HCT116 (cell line): ENCODE measurements around the gene CELF1. TPM values are rescaled to one million over a fixed set of nuclear protein-coding genes. Genes with fewer than 3 reads are reported as not detected.

ENCODE experiments used
- ATAC-seq: fragments of 200-7000 bp; cut with Tn5 transposase; 2 replicates; pipeline ENCODE4 v1.9.1; 2020; ENCODE audit warnings: mild to moderate bottlenecking, moderate library complexity
- BruUV-seq: library from RNA; stranded (reverse); fragments of 400-500 nt; replicated peaks from 2 replicates; lab custom pipeline; 2021; lab: Mats Ljungman, UMichigan
- CTCF ChIA-PET: fragments of 300-600 bp; sonication (Branson Sonifier 250); formaldehyde crosslinking; loops from one replicate; lab custom pipeline; 2021; ENCODE audit warnings: antibody characterized with exemption; lab: Charles Lee
- POLR2A ChIA-PET: fragments of 300-600, 350-600 bp; sonication (Branson Sonifier 250); formaldehyde crosslinking; loops from one replicate; lab custom pipeline; 2021; ENCODE audit warnings: antibody characterized with exemption; lab: Charles Lee
- RAD21 ChIA-PET, 2 experiments: fragments of 300-600 bp; sonication (Branson Sonifier 250); formaldehyde crosslinking; loops; one replicate each; lab custom pipeline; 2023; ENCODE audit warnings: low total read pairs in 2 of 2; ENCODE audit not compliant: uncharacterized antibody in 2 of 2, unreplicated experiment in 2 of 2, low non-redundant PET in 1 of 2; lab: Charles Lee
- DNase-seq: peaks from one replicate; pipeline ENCODE4 v3.0.0-alpha.2; 2010; ENCODE audit warnings: low read depth, low spot score
- H2AFZ ChIP-seq: fragments of 200-600 bp; shearing (Covaris generic), sonication (generic); 2 replicates; pipeline ENCODE4 v1.6.1; 2017; ENCODE audit warnings: low read depth, mixed run types, mixed read lengths, antibody characterized with exemption, low read length; ENCODE audit not compliant: poor library complexity, severe bottlenecking
- H3K27ac ChIP-seq: 2 replicates; pipeline ENCODE4 v1.5.1; 2012; ENCODE audit warnings: low read depth, low read length
- H3K27me3 ChIP-seq: fragments of 200-600 bp; sonication (generic); 2 replicates; pipeline ENCODE4 v1.6.1; 2016; ENCODE audit warnings: mixed run types, low read length, mixed read lengths; ENCODE audit not compliant: insufficient read depth
- H3K36me3 ChIP-seq, 2 experiments: fragments of 200-500 bp in 1 of 2; fragments of 200-600 bp in 1 of 2; sonication (Bioruptor generic) in 1 of 2; sonication (generic) in 1 of 2; 2 replicates each; pipeline versions ENCODE4 v1.5.1 to v1.6.1; 2014 to 2016; ENCODE audit warnings: low read length in 2 of 2, inconsistent platforms in 1 of 2, mixed read lengths in 1 of 2, mixed run types in 1 of 2; ENCODE audit not compliant: insufficient read depth in 2 of 2, control insufficient read depth in 1 of 2
- H3K4me1 ChIP-seq, 2 experiments: fragments of 200-600 bp in 1 of 2; sonication (generic) in 1 of 2; 2 replicates each; pipeline versions ENCODE4 v1.5.1 to v1.6.1; 2012 to 2017; ENCODE audit warnings: low read length in 2 of 2, inconsistent platforms in 1 of 2, mild to moderate bottlenecking in 1 of 2, mixed read lengths in 1 of 2, mixed run types in 1 of 2, moderate library complexity in 1 of 2; ENCODE audit not compliant: insufficient read depth in 2 of 2, control insufficient read depth in 1 of 2
- H3K4me2 ChIP-seq: fragments of 200-600 bp; sonication (generic); 2 replicates; pipeline ENCODE4 v1.6.1; 2017; ENCODE audit warnings: mixed run types, low read length, mixed read lengths
- H3K4me3 ChIP-seq, 2 experiments: fragments of 200-600 bp in 1 of 2; sonication (generic) in 1 of 2; replicated peaks in 1 of 2; 2 replicates each; pipeline ENCODE4 v1.5.1; 2011 to 2016; ENCODE audit warnings: low read length in 2 of 2, control low read depth in 1 of 2, low read depth in 1 of 2, mild to moderate bottlenecking in 1 of 2, mixed read lengths in 1 of 2, mixed run types in 1 of 2
- H3K79me2 ChIP-seq: fragments of 200-600 bp; sonication (generic); 2 replicates; pipeline ENCODE4 v1.6.1; 2017; ENCODE audit warnings: mild to moderate bottlenecking, mixed run types, low read length, moderate library complexity, mixed read lengths; ENCODE audit not compliant: insufficient read depth
- H3K9ac ChIP-seq: fragments of 200-600 bp; sonication (generic); 2 replicates; pipeline ENCODE4 v1.6.1; 2016; ENCODE audit warnings: low read length, mixed read lengths
- H3K9me2 ChIP-seq: fragments of 200-600 bp; sonication (generic), shearing (Covaris generic); 2 replicates; pipeline ENCODE4 v1.6.1; 2017; ENCODE audit warnings: mixed run types, mild to moderate bottlenecking, moderate library complexity; ENCODE audit not compliant: insufficient read depth
- H3K9me3 ChIP-seq, 2 experiments: fragments of 200-500 bp in 1 of 2; fragments of 200-600 bp in 1 of 2; sonication (Bioruptor generic) in 1 of 2; sonication (generic) in 1 of 2; 2 replicates each; pipeline ENCODE4 v1.6.1; 2014 to 2017; ENCODE audit warnings: low read length in 2 of 2, mixed read lengths in 2 of 2, inconsistent platforms in 1 of 2, low read depth in 1 of 2, mild to moderate bottlenecking in 1 of 2, mixed run types in 1 of 2, moderate library complexity in 1 of 2; ENCODE audit not compliant: control insufficient read depth in 1 of 2, insufficient read depth in 1 of 2
- H4K20me1 ChIP-seq: fragments of 200-600 bp; sonication (generic), shearing (Covaris generic); 2 replicates; pipeline ENCODE4 v1.6.1; 2017; ENCODE audit warnings: mixed run types, mild to moderate bottlenecking, moderate library complexity; ENCODE audit not compliant: insufficient read depth
- CEBPB ChIP-seq: IDR thresholded peaks from 2 replicates; pipeline ENCODE4 v1.6.1; 2012; ENCODE audit warnings: low read depth
- EGR1 ChIP-seq: IDR thresholded peaks from 2 replicates; pipeline ENCODE4 v1.6.1; 2012; ENCODE audit warnings: low read depth
- EZH2phosphoT487 ChIP-seq: fragments of 200-600 bp; IDR thresholded peaks from 2 replicates; pipeline ENCODE4 v1.6.1; 2018; ENCODE audit warnings: antibody characterized with exemption, borderline replicate concordance
- FOSL1 ChIP-seq: IDR thresholded peaks from 2 replicates; pipeline ENCODE4 v1.6.1; 2012; ENCODE audit warnings: low read depth
- POLR2A ChIP-seq: IDR thresholded peaks from 2 replicates; pipeline ENCODE4 v1.7.0; 2011; ENCODE audit warnings: borderline replicate concordance; ENCODE audit not compliant: insufficient read depth, insufficient read length; ENCODE audit errors: extremely low read depth
- POLR2AphosphoS5 ChIP-seq: IDR thresholded peaks from 2 replicates; pipeline ENCODE4 v1.6.1; 2011; ENCODE audit warnings: mild to moderate bottlenecking, low read depth, low read length, moderate library complexity
- RAD21 ChIP-seq: IDR thresholded peaks from 2 replicates; pipeline ENCODE4 v1.6.1; 2012; ENCODE audit warnings: low read depth, mild to moderate bottlenecking
- SIN3A ChIP-seq: IDR thresholded peaks from 2 replicates; pipeline ENCODE4 v1.6.1; 2012; ENCODE audit warnings: low read depth
- SP1 ChIP-seq: IDR thresholded peaks from 2 replicates; pipeline ENCODE4 v1.6.1; 2012; ENCODE audit warnings: low read depth
- SRF ChIP-seq: IDR thresholded peaks from 2 replicates; pipeline ENCODE4 v1.6.1; 2012; ENCODE audit warnings: low read depth
- YY1 ChIP-seq: IDR thresholded peaks from 2 replicates; pipeline ENCODE4 v1.6.1; 2011; ENCODE audit warnings: low read length, low read depth, moderate library complexity, mild to moderate bottlenecking; ENCODE audit not compliant: insufficient replicate concordance; ENCODE audit errors: extremely low read depth
- ZFX ChIP-seq: fragments of 450-650 bp; IDR thresholded peaks from 2 replicates; pipeline ENCODE4 v1.6.1; 2017
- ZNF274 ChIP-seq: fragments of 200-500 bp; sonication (Bioruptor generic); IDR thresholded peaks from 2 replicates; pipeline ENCODE4 v1.6.1; 2014; ENCODE audit warnings: mild to moderate bottlenecking, low read depth, low read length, inconsistent platforms
- intact Hi-C: fragments of 100-400 bp; cut with micrococcal nuclease; formaldehyde crosslinking; loops from 2 replicates; pipeline ENCODE4 v1.10.0; 2022
- total RNA-seq: library from RNA; stranded (reverse); gene quantifications from one replicate; pipeline ENCODE4 v1.2.1, GENCODE V29; 2021; ENCODE audit not compliant: unreplicated experiment
- TF ChIP-seq, protein P1 (sequence below): IDR thresholded peaks from 2 replicates; pipeline ENCODE4 v1.6.1; 2012
- TF ChIP-seq, protein P2 (sequence below): IDR thresholded peaks from 2 replicates; pipeline ENCODE4 v1.6.1; 2011; ENCODE audit warnings: mild to moderate bottlenecking, low read length, moderate library complexity; ENCODE audit not compliant: insufficient replicate concordance; ENCODE audit errors: extremely low read depth

The CELF1 gene
- total RNA-seq, 1 experiment from 2014 or later, result 133 TPM

DNA sequence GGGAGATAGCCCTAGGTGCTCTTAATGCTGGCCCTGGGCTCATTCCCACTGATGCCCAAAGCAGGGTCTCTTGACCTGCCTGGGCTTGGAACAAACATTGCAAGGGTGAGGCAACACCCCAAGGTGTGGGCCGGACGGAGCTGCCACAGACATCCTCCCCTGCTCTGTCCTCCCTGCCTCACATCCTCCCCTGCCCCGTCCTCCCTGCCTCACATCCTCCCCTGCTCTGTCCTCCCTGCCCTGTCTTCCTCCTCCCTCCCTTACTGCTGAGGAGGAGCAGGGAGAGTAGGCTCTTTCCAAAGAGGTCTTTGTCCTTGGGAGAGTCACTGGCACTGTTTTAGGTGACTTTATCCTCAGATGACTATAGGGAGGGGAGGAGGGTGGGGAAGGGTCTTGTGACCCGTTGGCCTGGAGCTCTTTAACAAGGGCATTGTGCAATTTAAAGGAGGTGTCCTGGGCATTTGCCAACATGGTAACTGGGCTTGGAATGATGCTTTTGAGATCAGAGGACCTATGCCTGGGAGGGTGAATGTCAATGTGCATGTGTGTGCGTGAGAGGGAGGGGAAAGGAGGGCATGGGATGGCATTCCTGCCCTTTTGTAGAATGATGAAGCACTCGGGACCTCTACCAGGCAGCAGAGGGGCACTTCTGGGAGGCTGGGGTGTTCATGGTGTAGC is 34.2 kb upstream of the CELF1 start:
- ATAC-seq (no peak), DNase-seq (no peak)
- H3K79me2 ChIP-seq, result peaks cover 1% of the 10 kb centered on the region; the same call in 1 of the 2 replicates
- no peak overlapping the region for H3K4me3 ChIP-seq
- H2AFZ ChIP-seq, result no peak overlapping the region
- H3K27ac ChIP-seq, result no peak overlapping the region
- H3K27me3 ChIP-seq, result no peaks in the 10 kb centered on the region
- H3K4me1 ChIP-seq, result no peaks in the 10 kb centered on the region
- H4K20me1 ChIP-seq, result no peaks in the 10 kb centered on the region
- CTCF ChIA-PET, result no interaction called here
- H3K9me3 ChIP-seq, result no peaks in the 10 kb centered on the region
- peaks cover 14 to 22% of the 10 kb centered on the region in 2 experiments; a peak in 3 of 4 replicates for H3K36me3 ChIP-seq
- no peaks in the 10 kb centered on the region for H3K9me2 ChIP-seq
- RAD21 ChIA-PET, result no interaction called here
- TF ChIP-seq YY1, result no peak
- TF ChIP-seq CEBPB, result no peak
- no peak for TF ChIP-seq SP1
- TF ChIP-seq ZFX, result no peak
- no peak for TF ChIP-seq SIN3A
- no peak for TF ChIP-seq POLR2A
- TF ChIP-seq SRF, result no peak
- no peak for TF ChIP-seq POLR2AphosphoS5
- TF ChIP-seq, protein P1, sequence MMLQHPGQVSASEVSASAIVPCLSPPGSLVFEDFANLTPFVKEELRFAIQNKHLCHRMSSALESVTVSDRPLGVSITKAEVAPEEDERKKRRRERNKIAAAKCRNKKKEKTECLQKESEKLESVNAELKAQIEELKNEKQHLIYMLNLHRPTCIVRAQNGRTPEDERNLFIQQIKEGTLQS, result no peak
- no peak overlapping the region for H3K4me2 ChIP-seq
- no TSS peak for BruUV-seq
- intact Hi-C loops, result no loop called here
- POLR2A ChIA-PET, result no interaction called here
- no peak overlapping the region for H3K9ac ChIP-seq

DNA sequence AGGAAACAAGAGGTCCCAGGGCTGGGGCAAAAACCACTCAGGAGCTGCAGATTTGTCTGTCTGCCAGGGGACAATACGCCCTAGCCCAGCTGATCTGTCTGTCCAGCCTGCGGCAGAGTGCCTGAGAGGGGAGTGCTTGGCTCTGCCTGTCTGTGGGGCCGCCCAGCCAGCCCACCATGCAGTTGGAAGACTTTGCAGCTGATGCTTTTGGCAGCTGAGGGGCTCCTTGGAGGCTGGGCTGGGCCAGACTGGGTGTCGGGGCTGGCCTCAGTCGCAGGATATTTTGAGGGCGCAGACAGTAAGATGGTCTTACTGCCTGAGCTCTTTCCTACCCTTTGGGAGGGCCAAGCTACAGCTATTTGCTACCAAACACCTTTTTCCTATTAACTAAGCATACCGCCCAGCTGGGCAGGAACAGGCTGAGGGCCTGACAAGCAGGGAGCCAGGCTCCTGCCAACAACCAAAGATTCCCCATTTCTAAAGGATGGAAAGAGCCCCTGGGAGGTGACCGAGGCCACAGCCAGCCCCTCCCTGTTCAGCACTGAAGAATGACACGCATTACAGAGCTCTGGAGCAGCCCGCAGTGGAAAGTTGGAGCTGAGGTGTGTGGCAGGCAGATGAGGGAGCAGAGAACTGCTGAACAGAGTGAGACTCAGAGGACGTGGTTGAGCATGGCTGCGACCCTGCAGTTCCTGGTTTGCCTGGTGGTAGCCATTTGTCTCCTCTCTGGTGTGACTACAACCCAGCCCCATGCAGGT is 33.3 kb upstream of the CELF1 start, which contains the start of gene FAM180B:
FAM180B (plus strand) TSS at position 581 of the 758 bp plus-strand sequence; CDS start at position 672, 91 bp downstream.
- Histone ChIP-seq H3K4me1 (no peaks in the 10 kb centered on the region), H3K4me2 (no peak within 1 kb of the TSS), H3K27me3 (no peaks in the 10 kb centered on the region), H3K4me3 (no peak within 1 kb of the TSS), H3K79me2 (peaks cover 10% of the 10 kb centered on the region), H3K36me3 (peaks cover 22 to 30% of the 10 kb centered on the region in 2 experiments), H3K9me2 (no peaks in the 10 kb centered on the region), H4K20me1 (no peaks in the 10 kb centered on the region), H3K9me3 (no peaks in the 10 kb centered on the region), H3K9ac (no peak within 1 kb of the TSS), H3K27ac (no peak within 1 kb of the TSS), H2AFZ (no peak within 1 kb of the TSS)
- ChIA-PET CTCF (no interaction called here), RAD21 (no interaction called here), POLR2A (no interaction called here)
- BruUV-seq, result no TSS peak
- intact Hi-C loops, result no loop called here
- ATAC-seq, result no peak
- no peak for DNase-seq
- TF ChIP-seq FOSL1 (no peak), EZH2phosphoT487 (no peak), RAD21 (no peak), EGR1 (no peak), YY1 (no peak), POLR2AphosphoS5 (no peak), CEBPB (no peak), ZNF274 (no peak)
- TF ChIP-seq, protein P1, result no peak
- TF ChIP-seq, protein P2, sequence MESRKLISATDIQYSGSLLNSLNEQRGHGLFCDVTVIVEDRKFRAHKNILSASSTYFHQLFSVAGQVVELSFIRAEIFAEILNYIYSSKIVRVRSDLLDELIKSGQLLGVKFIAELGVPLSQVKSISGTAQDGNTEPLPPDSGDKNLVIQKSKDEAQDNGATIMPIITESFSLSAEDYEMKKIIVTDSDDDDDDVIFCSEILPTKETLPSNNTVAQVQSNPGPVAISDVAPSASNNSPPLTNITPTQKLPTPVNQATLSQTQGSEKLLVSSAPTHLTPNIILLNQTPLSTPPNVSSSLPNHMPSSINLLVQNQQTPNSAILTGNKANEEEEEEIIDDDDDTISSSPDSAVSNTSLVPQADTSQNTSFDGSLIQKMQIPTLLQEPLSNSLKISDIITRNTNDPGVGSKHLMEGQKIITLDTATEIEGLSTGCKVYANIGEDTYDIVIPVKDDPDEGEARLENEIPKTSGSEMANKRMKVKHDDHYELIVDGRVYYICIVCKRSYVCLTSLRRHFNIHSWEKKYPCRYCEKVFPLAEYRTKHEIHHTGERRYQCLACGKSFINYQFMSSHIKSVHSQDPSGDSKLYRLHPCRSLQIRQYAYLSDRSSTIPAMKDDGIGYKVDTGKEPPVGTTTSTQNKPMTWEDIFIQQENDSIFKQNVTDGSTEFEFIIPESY, result no peak
